K562 (cell line): ENCODE measurements around the gene SLC7A10. TPM values are rescaled to one million over a fixed set of nuclear protein-coding genes. Genes with fewer than 3 reads are reported as not detected.
A peak's percentile ranks its signal among the peaks of the same experiment; 100 is the strongest.

Experiments used
- STAG1 ChIP-seq: sonication (generic); formaldehyde crosslinking; IDR thresholded peaks from 2 replicates; pipeline ENCODE4 v1.5.0; 2020; ENCODE audit warnings: missing genetic modification reagents, borderline replicate concordance
- SUPT5H ChIP-seq: fragments of 450-650 bp; IDR thresholded peaks from 2 replicates; pipeline ENCODE4 v1.6.1; 2016
- polyA plus RNA-seq, 8 experiments: library from polyadenylated mRNA; depleted of rRNA in 4 of 8; stranded (reverse) in 5 of 8; unstranded in 3 of 8; fragments of >200 nt; fragmentation: Nextera tagmentation in 2 of 8; fragmentation: Illumina TruSeq in 1 of 8; extraction: Ambion mirVana in 2 of 8; extraction: Trizol in 1 of 8; gene quantifications; 2 replicates each; pipeline versions ENCODE4 v1.2.1 to v1.2.3, GENCODE V29; 2011 to 2014; ENCODE audit warnings: inconsistent platforms in 1 of 8, missing spikeins in 1 of 8
- total RNA-seq, 7 experiments: library from RNA; depleted of rRNA in 6 of 7; stranded (reverse); fragments of >200 nt in 6 of 7; fragmentation: Illumina TruSeq in 2 of 7; extraction: Trizol in 2 of 7; gene quantifications; 2 replicates each; pipeline versions ENCODE4 v1.2.1 to v1.2.3, GENCODE V29; 2011 to 2021; ENCODE audit warnings: low replicate concordance in 1 of 7
- TF ChIP-seq, protein P1 (sequence below), 2 experiments: fragments of 450-650 bp; formaldehyde crosslinking in 1 of 2; IDR thresholded peaks; 2 replicates each; pipeline versions ENCODE4 v1.4.0 to v1.6.1; 2014 to 2020; ENCODE audit warnings: mild to moderate bottlenecking in 2 of 2, borderline replicate concordance in 1 of 2, low read depth in 1 of 2
- TF ChIP-seq, protein P2 (sequence below): IDR thresholded peaks from 2 replicates; pipeline ENCODE4 v1.6.1; 2011; ENCODE audit warnings: borderline replicate concordance, low read depth, mild to moderate bottlenecking, moderate library complexity, low read length; ENCODE audit not compliant: insufficient read depth, poor library complexity, severe bottlenecking

The SLC7A10 gene
- total and polyA plus RNA-seq, 9 of the 15 experiments (the other 6 are each of a cell fraction or from before 2014, with no cell fraction given), result 0.07 TPM; not detected in 8

DNA sequence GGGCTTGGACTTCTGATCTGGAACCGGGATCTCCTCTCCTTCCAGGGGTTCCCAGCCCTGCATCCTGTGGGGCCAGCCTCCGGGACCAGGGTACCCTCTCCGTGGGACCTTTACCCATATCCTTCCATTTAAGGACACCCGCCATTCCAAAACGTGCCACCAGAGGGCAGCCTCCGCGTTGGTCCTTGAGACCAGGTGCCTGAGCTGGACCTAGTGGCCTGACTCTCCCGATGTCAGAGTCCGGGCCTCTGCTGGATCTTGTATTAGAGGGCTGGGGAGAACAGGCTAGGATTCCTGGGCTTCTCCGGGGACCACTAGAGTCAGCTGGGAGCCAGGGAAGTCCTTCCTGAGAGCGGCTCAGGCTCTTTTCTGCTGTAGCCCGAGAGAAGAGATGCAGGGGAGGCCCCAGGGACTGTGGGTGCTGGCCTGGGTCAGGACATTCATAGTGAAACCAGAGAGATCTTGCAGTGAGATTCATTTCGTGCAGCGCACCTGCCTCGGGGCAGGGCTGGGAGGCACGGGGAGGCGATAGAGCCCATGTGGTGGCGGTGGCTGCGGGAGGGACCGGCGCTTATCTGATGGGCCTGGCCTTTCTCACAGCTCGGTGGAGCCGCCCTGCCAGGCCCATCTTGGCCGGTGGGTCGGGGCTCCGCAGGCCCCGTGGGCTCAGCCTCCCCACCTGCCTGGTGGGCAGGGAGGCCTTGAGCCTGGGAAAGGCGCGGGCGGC, 9.8 kb upstream of the SLC7A10 start (continued):
- TF ChIP-seq, protein P1, sequence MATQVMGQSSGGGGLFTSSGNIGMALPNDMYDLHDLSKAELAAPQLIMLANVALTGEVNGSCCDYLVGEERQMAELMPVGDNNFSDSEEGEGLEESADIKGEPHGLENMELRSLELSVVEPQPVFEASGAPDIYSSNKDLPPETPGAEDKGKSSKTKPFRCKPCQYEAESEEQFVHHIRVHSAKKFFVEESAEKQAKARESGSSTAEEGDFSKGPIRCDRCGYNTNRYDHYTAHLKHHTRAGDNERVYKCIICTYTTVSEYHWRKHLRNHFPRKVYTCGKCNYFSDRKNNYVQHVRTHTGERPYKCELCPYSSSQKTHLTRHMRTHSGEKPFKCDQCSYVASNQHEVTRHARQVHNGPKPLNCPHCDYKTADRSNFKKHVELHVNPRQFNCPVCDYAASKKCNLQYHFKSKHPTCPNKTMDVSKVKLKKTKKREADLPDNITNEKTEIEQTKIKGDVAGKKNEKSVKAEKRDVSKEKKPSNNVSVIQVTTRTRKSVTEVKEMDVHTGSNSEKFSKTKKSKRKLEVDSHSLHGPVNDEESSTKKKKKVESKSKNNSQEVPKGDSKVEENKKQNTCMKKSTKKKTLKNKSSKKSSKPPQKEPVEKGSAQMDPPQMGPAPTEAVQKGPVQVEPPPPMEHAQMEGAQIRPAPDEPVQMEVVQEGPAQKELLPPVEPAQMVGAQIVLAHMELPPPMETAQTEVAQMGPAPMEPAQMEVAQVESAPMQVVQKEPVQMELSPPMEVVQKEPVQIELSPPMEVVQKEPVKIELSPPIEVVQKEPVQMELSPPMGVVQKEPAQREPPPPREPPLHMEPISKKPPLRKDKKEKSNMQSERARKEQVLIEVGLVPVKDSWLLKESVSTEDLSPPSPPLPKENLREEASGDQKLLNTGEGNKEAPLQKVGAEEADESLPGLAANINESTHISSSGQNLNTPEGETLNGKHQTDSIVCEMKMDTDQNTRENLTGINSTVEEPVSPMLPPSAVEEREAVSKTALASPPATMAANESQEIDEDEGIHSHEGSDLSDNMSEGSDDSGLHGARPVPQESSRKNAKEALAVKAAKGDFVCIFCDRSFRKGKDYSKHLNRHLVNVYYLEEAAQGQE (IDR thresholded peaks at IDR 0.05; ENCODE audit: borderline replicate concordance), result peak; percentile 70
- TF ChIP-seq, protein P1 (CRISPR knock-in tag; IDR thresholded peaks at IDR 0.05; ENCODE audit: low read depth), result 0 out of 2 replicates have a peak, but pooled peaks have one; percentile 31
- TF ChIP-seq SUPT5H (no peak), STAG1 (peak; percentile 59; the same call in 1 of the 2 replicates)
- TF ChIP-seq, protein P2, sequence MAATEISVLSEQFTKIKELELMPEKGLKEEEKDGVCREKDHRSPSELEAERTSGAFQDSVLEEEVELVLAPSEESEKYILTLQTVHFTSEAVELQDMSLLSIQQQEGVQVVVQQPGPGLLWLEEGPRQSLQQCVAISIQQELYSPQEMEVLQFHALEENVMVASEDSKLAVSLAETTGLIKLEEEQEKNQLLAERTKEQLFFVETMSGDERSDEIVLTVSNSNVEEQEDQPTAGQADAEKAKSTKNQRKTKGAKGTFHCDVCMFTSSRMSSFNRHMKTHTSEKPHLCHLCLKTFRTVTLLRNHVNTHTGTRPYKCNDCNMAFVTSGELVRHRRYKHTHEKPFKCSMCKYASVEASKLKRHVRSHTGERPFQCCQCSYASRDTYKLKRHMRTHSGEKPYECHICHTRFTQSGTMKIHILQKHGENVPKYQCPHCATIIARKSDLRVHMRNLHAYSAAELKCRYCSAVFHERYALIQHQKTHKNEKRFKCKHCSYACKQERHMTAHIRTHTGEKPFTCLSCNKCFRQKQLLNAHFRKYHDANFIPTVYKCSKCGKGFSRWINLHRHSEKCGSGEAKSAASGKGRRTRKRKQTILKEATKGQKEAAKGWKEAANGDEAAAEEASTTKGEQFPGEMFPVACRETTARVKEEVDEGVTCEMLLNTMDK, result peak; percentile 13
